Panc1 (cell line): ENCODE measurements around the gene KRTAP5-9. TPM values are rescaled to one million over a fixed set of nuclear protein-coding genes. Genes with fewer than 3 reads are reported as not detected.
"Not testable (repeated sequence)": the region's sequence is repeated elsewhere in the genome, so short reads cannot be mapped to it uniquely, and the experiment has no call there.

ENCODE experiments used
- ATAC-seq: fragments of 200-7000 bp; cut with Tn5 transposase; 2 replicates; pipeline ENCODE4 v1.9.1; 2020; ENCODE audit warnings: mild to moderate bottlenecking, moderate library complexity
- BruUV-seq: library from RNA; stranded (reverse); fragments of 400-500 nt; replicated peaks from 2 replicates; lab custom pipeline; 2021; lab: Mats Ljungman, UMichigan
- CTCF ChIA-PET: fragments of 300-600 bp; sonication (Branson Sonifier 250); formaldehyde crosslinking; loops from one replicate; lab custom pipeline; 2022; ENCODE audit warnings: antibody characterized with exemption; lab: Charles Lee
- POLR2A ChIA-PET: fragments of 300-600 bp; sonication (Branson Sonifier 250); formaldehyde crosslinking; loops from one replicate; lab custom pipeline; 2022; ENCODE audit warnings: antibody characterized with exemption; lab: Charles Lee
- DNase-seq: peaks from one replicate; pipeline ENCODE4 v3.0.0-alpha.2; 2010; ENCODE audit warnings: low read depth, low spot score
- H3K27ac ChIP-seq: 2 replicates; pipeline ENCODE4 v1.5.1; 2011; ENCODE audit warnings: mild to moderate bottlenecking, low read length, inconsistent platforms
- H3K27me3 ChIP-seq: fragments of 200-500 bp; sonication (Bioruptor generic); 2 replicates; pipeline ENCODE4 v1.6.0; 2014; ENCODE audit warnings: low read length, inconsistent platforms; ENCODE audit not compliant: control insufficient read depth, insufficient read depth
- H3K36me3 ChIP-seq: fragments of 200-500 bp; sonication (Bioruptor generic); 2 replicates; pipeline ENCODE4 v1.5.1; 2014; ENCODE audit warnings: inconsistent platforms, mild to moderate bottlenecking, low read length, moderate library complexity; ENCODE audit not compliant: control insufficient read depth, insufficient read depth
- H3K4me1 ChIP-seq: 2 replicates; pipeline ENCODE4 v1.5.1; 2011; ENCODE audit warnings: inconsistent platforms, mild to moderate bottlenecking, low read length, moderate library complexity; ENCODE audit not compliant: control insufficient read depth, insufficient read depth
- H3K4me3 ChIP-seq, 2 experiments: 2 replicates each; pipeline ENCODE4 v1.5.1; 2011 to 2012; ENCODE audit warnings: low read depth in 2 of 2, low read length in 2 of 2, mild to moderate bottlenecking in 2 of 2, inconsistent platforms in 1 of 2, moderate library complexity in 1 of 2
- H3K9me3 ChIP-seq: fragments of 200-500 bp; sonication (Bioruptor generic); 2 replicates; pipeline ENCODE4 v1.5.1; 2014; ENCODE audit warnings: low read depth, mild to moderate bottlenecking, inconsistent platforms, low read length, moderate library complexity; ENCODE audit not compliant: control insufficient read depth, insufficient read depth
- POLR2AphosphoS5 ChIP-seq: IDR thresholded peaks from 2 replicates; pipeline ENCODE4 v1.6.1; 2012; ENCODE audit warnings: mild to moderate bottlenecking, low read depth, low read length, moderate library complexity
- SIN3A ChIP-seq: IDR thresholded peaks from 2 replicates; pipeline ENCODE4 v1.6.1; 2012; ENCODE audit warnings: low read depth, mild to moderate bottlenecking, low read length, moderate library complexity, borderline replicate concordance; ENCODE audit not compliant: insufficient read depth
- TCF7L2 ChIP-seq: IDR thresholded peaks from 2 replicates; pipeline ENCODE4 v1.6.1; 2011; ENCODE audit warnings: mild to moderate bottlenecking, low read depth, low read length, inconsistent platforms
- in situ Hi-C: cut with HindIII; loops from 2 replicates; pipeline ENCODE4 v1.10.0; 2016; ENCODE audit warnings: low sequenced_read_pairs, low pct_unique_long_range_greater_than_20kb
- intact Hi-C: fragments of 100-400 bp; cut with micrococcal nuclease; formaldehyde crosslinking; loops from one replicate; pipeline ENCODE4 v1.10.0; 2022; ENCODE audit not compliant: unreplicated experiment
- total RNA-seq: library from RNA; stranded (reverse); gene quantifications from one replicate; pipeline ENCODE4 v1.2.1, GENCODE V29; 2021; ENCODE audit not compliant: unreplicated experiment
- TF ChIP-seq, protein P1 (sequence below), 2 experiments: IDR thresholded peaks; 2 replicates each; pipeline ENCODE4 v1.6.1; 2011 to 2012; ENCODE audit warnings: low read depth in 2 of 2, control low read depth in 1 of 2, low read length in 1 of 2, mild to moderate bottlenecking in 1 of 2, moderate library complexity in 1 of 2; ENCODE audit not compliant: insufficient read depth in 1 of 2
- TF ChIP-seq, protein P2 (sequence below): fragments of 450-650 bp; IDR thresholded peaks from 2 replicates; pipeline ENCODE4 v1.5.1; 2017; ENCODE audit warnings: mild to moderate bottlenecking

Gene KRTAP5-9
- total RNA-seq, 1 experiment from 2014 or later: not detected

DNA sequence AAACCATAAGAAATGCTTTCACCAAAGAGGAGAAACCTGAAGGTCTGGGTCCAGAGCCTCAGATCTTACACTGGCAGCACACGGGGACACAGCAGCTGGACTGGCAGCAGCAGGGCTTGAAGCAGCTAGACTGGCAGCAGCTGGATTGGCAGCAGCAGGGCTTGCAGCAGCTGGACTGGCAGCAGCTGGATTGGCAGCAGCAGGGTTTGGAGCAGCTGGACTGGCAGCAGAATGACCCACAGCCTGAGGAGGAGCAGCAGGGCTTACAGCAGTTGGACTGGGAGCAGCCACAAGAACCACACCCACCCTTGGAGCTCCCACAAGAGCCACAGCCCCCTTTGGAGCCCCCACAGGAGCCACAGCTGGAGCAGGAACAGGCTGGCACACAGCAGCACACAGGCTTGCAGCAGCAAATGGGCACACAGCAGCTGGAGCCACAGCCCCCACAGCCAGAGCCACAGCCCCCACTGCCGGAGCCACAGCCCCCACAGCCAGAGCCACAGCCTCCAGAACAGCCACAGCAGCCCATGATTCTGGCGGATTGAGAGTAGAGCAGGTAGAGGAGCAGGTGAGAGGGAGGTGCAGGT lies 34.2 kb downstream of the KRTAP5-9 start, which contains the start of gene KRTAP5-11:
Gene KRTAP5-11 (minus strand): TSS at position 567 of the 587 bp plus-strand sequence. CDS start 38 bp downstream, at position 529.
- H3K9me3 ChIP-seq: no peaks in the 10 kb centered on the region
- in situ Hi-C loops: no loop called here
- no peaks in the 10 kb centered on the region for H3K36me3 ChIP-seq
- ATAC-seq (no peak), DNase-seq (no peak)
- peaks cover 5% of the 10 kb centered on the region for H3K4me1 ChIP-seq
- BruUV-seq: no TSS peak
- POLR2A ChIA-PET: no interaction called here
- no peak within 1 kb of the TSS for H3K27ac ChIP-seq
- CTCF ChIA-PET: no interaction called here
- no peak within 1 kb of the TSS for H3K4me3 ChIP-seq
- peaks cover 5% of the 10 kb centered on the region; the same call in 1 of the 2 replicates for H3K27me3 ChIP-seq
- TF ChIP-seq, protein P1, sequence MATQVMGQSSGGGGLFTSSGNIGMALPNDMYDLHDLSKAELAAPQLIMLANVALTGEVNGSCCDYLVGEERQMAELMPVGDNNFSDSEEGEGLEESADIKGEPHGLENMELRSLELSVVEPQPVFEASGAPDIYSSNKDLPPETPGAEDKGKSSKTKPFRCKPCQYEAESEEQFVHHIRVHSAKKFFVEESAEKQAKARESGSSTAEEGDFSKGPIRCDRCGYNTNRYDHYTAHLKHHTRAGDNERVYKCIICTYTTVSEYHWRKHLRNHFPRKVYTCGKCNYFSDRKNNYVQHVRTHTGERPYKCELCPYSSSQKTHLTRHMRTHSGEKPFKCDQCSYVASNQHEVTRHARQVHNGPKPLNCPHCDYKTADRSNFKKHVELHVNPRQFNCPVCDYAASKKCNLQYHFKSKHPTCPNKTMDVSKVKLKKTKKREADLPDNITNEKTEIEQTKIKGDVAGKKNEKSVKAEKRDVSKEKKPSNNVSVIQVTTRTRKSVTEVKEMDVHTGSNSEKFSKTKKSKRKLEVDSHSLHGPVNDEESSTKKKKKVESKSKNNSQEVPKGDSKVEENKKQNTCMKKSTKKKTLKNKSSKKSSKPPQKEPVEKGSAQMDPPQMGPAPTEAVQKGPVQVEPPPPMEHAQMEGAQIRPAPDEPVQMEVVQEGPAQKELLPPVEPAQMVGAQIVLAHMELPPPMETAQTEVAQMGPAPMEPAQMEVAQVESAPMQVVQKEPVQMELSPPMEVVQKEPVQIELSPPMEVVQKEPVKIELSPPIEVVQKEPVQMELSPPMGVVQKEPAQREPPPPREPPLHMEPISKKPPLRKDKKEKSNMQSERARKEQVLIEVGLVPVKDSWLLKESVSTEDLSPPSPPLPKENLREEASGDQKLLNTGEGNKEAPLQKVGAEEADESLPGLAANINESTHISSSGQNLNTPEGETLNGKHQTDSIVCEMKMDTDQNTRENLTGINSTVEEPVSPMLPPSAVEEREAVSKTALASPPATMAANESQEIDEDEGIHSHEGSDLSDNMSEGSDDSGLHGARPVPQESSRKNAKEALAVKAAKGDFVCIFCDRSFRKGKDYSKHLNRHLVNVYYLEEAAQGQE (IDR thresholded peaks at IDR 0.05; ENCODE audit: insufficient read depth in 1 of 2, low read depth in 2 of 2, low read length in 1 of 2): no peak
- TF ChIP-seq POLR2AphosphoS5 (no peak), TCF7L2 (no peak), SIN3A (no peak)
- TF ChIP-seq, protein P2, sequence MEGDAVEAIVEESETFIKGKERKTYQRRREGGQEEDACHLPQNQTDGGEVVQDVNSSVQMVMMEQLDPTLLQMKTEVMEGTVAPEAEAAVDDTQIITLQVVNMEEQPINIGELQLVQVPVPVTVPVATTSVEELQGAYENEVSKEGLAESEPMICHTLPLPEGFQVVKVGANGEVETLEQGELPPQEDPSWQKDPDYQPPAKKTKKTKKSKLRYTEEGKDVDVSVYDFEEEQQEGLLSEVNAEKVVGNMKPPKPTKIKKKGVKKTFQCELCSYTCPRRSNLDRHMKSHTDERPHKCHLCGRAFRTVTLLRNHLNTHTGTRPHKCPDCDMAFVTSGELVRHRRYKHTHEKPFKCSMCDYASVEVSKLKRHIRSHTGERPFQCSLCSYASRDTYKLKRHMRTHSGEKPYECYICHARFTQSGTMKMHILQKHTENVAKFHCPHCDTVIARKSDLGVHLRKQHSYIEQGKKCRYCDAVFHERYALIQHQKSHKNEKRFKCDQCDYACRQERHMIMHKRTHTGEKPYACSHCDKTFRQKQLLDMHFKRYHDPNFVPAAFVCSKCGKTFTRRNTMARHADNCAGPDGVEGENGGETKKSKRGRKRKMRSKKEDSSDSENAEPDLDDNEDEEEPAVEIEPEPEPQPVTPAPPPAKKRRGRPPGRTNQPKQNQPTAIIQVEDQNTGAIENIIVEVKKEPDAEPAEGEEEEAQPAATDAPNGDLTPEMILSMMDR: no peak
- intact Hi-C loops: no loop called here

DNA sequence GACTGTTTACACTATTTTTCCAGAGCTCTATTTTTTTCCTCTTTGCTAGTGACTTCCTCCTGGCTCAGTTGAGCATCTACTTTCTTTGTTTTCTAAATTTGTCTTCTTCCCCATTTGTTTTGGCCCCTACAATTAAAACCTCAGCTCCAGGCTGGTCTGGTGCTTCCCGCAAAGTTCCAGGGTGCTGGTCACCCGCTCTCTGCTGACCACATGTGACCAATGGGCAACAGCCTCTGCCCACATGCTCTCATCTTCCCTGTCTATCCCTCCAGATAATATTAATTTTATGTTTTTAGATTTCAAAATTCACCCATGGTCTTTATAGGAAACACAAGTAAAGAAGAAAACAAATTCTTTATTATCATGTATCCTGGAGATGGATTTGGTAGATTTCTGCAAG lies 34.7 kb downstream of the KRTAP5-9 start:
- H3K4me3 ChIP-seq, in situ Hi-C loops, ATAC-seq, POLR2A ChIA-PET, H3K4me1 ChIP-seq, H3K27ac ChIP-seq, CTCF ChIA-PET, BruUV-seq, DNase-seq, intact Hi-C loops, H3K36me3 ChIP-seq, H3K9me3 ChIP-seq, H3K27me3 ChIP-seq: not testable (repeated sequence)

DNA sequence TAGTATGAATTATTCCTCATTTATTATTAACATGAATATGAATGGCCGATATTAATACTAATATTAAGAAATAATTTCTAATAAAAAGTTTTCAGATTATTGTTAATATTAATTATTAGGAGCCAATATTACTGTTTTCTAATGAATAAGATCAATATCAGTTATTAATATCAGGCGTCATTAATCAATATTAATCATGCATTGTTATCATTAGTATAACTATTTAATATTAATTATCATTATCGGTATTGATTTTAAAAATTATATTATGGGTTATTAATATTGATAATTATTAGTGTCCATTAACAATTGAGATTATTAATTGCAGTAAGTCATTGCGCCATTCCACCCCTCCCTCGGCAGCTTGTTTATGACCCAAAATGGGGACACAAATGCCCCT lies 37.5 kb downstream of the KRTAP5-9 start:
- H3K4me1 ChIP-seq, H3K9me3 ChIP-seq, ATAC-seq, DNase-seq, H3K4me3 ChIP-seq, in situ Hi-C loops, H3K27ac ChIP-seq, intact Hi-C loops, POLR2A ChIA-PET, BruUV-seq, H3K27me3 ChIP-seq, H3K36me3 ChIP-seq: not testable (repeated sequence)
- CTCF ChIA-PET: interaction anchor here (0.6 kb wide), 1 partner anchor 116 kb away, joined by 8 read pairs; no protein-coding TSS in a partner anchor

DNA sequence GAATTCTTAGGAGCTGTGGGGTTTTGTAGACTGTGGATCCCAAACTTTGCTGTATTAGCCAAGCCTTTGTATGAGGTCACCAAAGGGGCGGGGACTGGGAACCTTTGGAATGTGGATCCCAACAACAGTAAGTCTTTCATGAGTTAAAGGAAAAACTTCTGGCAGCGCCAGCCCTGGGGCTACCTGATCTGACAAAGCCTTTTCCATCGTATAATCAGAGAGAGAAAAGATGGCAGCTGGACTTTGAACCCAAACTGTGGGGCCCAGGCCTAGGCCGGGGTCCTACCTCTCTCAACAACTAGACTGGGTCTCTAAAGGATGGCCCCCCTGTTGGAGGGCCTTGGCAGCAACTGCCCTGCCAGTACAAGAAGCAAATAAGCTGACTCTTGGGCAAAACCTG lies 40.1 kb downstream of the KRTAP5-9 start:
- POLR2A ChIA-PET, H3K9me3 ChIP-seq, H3K36me3 ChIP-seq, ATAC-seq, intact Hi-C loops, H3K27me3 ChIP-seq, H3K27ac ChIP-seq, H3K4me1 ChIP-seq, DNase-seq, CTCF ChIA-PET, H3K4me3 ChIP-seq, BruUV-seq, in situ Hi-C loops: not testable (repeated sequence)
